Activated T-cell treated with anti-CD3 and anti-CD28 coated beads, Interleukin-2, amount 50 U/mL, for 24 hours (primary cell): ENCODE data around the gene ABCC6.
"Not testable (repeated sequence)": the region's sequence is repeated elsewhere in the genome, so short reads cannot be mapped to it uniquely, and the experiment has no call there.

ENCODE experiments used
- DNase-seq: peaks from one replicate; pipeline ENCODE4 v3.0.0-alpha.2; 2020
- H3K27ac Mint-ChIP-seq: 2 replicates; pipeline ENCODE4 v1.8.0; 2020; ENCODE audit warnings: mild to moderate bottlenecking, mixed read lengths
- H3K27me3 Mint-ChIP-seq: 2 replicates; pipeline ENCODE4 v1.8.0; 2020; ENCODE audit warnings: mixed read lengths
- H3K36me3 Mint-ChIP-seq: 2 replicates; pipeline ENCODE4 v1.8.0; 2020; ENCODE audit warnings: low read depth, mixed read lengths
- H3K4me1 Mint-ChIP-seq: 2 replicates; pipeline ENCODE4 v1.8.0; 2020; ENCODE audit warnings: low read depth, mixed read lengths
- H3K4me3 Mint-ChIP-seq: 2 replicates; pipeline ENCODE4 v1.8.0; 2020; ENCODE audit warnings: mild to moderate bottlenecking, moderate library complexity, mixed read lengths
- H3K9me3 Mint-ChIP-seq: 2 replicates; pipeline ENCODE4 v1.8.0; 2020; ENCODE audit warnings: mixed read lengths

ABCC6 gene

DNA sequence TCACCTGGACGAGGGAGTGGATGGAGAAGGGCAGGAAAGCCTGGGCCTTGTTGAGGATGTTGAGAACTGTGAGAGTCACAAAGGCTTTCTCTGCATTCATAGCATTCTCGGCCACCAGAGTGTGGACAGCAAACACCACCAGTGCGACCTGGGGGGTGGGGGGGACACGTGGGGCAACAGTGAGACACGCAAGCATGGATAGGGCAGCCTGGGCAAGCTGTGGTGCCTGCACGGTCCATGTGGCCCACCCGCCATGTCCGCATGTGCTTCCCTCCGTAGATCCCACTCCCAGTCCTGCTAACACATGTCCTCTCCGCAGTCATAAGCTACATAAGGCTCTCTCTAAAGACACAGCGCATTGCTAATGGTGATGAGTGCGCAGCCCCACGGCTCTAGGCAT is 34.5 kb downstream of the ABCC6 start:
- no peak overlapping the region for H3K4me3 Mint-ChIP-seq
- no peaks in the 10 kb centered on the region for H3K36me3 Mint-ChIP-seq
- H3K9me3 Mint-ChIP-seq = no peaks in the 10 kb centered on the region
- H3K27ac Mint-ChIP-seq = no peak overlapping the region
- H3K27me3 Mint-ChIP-seq = no peaks in the 10 kb centered on the region
- H3K4me1 Mint-ChIP-seq = no peaks in the 10 kb centered on the region
- no peak for DNase-seq

- H3K36me3 Mint-ChIP-seq = no peaks in the 10 kb centered on the region
- H3K4me1 Mint-ChIP-seq = no peaks in the 10 kb centered on the region
- H3K9me3 Mint-ChIP-seq = no peaks in the 10 kb centered on the region
- H3K27me3 Mint-ChIP-seq = no peaks in the 10 kb centered on the region
- no peak for DNase-seq
- H3K27ac Mint-ChIP-seq = no peak overlapping the region
- H3K4me3 Mint-ChIP-seq = no peak overlapping the region
Measured at GRCh38 chr16:16186820-16187219, 36.5 kb downstream of the ABCC6 start.

DNA sequence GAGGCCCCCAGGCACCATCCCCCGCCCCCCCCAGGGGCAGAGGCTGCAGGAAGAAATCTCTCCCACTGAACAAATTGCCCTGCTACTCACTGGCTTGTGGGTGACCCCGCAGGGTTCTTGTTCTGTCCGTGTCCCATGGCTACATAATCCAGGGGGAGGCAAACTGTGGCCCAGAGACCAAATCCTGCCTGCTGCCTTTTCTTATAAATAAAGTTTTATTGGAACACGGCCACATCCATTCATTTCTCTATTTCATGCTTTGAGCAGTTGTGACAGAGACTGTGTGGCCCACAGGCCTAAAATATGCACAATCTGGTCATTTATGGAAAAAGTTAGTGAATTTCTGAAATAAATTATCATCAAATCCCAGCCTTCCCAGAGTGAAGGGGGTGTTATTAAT is 38.2 kb downstream of the ABCC6 start:
- Mint-ChIP-seq H3K27me3 (peaks cover 3% of the 10 kb centered on the region), H3K36me3 (no peaks in the 10 kb centered on the region), H3K4me3 (no peak overlapping the region), H3K4me1 (no peaks in the 10 kb centered on the region), H3K9me3 (no peaks in the 10 kb centered on the region), H3K27ac (no peak overlapping the region)
- DNase-seq = no peak

DNA sequence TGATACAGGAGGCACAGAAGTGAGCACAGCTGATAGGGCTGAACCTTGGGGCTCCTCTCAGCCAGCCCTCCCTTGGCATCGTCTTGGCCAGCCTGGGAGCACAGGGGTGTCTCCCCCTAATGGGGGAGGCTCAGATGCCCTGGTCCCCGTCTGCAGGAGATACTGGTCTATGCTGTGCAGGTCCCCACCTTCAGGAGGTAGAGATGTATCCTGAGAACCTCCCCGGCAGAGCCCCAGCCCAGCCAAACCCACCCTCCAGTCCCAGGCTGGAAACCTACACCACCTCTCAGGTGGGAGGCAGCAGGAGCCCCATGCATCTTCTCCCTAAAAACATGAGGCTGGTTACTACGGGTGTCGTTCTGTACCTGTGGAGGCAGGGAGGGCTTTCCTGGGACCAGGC is 38.7 kb downstream of the ABCC6 start:
- Mint-ChIP-seq H3K4me1 (no peaks in the 10 kb centered on the region), H3K27ac (no peak overlapping the region), H3K27me3 (peaks cover 3% of the 10 kb centered on the region), H3K9me3 (no peaks in the 10 kb centered on the region), H3K4me3 (no peak overlapping the region), H3K36me3 (no peaks in the 10 kb centered on the region)
- no peak for DNase-seq

DNA sequence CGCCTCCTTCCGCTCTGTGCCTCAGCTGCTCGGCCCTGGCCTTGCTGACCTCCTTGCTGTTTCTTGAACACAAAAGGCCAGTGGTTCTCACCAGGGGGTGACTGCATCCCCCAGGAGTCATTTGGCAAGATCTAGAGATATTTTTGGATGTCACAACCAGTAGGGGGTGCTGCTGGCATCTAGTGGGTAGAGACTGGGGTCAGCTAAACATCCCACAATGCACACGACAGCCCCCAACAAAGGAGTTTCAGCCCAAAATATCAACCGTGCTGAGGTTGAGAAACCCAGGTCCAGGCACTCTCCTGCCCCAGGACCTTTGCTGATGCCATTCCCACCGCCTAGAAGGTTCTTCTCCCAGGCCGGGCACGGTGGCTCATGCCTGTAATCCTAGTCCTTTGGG is 39.7 kb downstream of the ABCC6 start:
- Mint-ChIP-seq H3K27ac (no peak overlapping the region), H3K4me1 (no peaks in the 10 kb centered on the region), H3K4me3 (no peak overlapping the region), H3K27me3 (peaks cover 3% of the 10 kb centered on the region), H3K36me3 (no peaks in the 10 kb centered on the region), H3K9me3 (no peaks in the 10 kb centered on the region)
- no peak for DNase-seq

DNA sequence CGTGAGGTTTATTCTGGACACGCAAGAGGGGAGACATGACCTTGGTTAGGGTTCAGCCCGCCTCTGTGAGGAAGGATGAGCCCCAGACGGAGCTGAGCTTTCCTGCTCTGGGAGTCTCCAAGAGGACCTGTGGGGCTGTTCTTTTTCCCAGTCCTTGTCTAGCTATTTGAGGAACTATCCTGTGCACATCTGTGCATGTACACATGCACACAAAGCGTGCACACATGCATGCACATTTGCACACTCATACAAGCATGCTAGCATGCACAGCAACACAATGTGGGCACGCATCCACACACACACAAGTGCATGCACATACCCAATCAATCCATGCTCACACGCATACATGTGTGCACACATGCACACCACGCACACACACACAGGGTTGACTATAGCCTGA is 40.4 kb downstream of the ABCC6 start:
- no peaks in the 10 kb centered on the region for H3K9me3 Mint-ChIP-seq

DNA sequence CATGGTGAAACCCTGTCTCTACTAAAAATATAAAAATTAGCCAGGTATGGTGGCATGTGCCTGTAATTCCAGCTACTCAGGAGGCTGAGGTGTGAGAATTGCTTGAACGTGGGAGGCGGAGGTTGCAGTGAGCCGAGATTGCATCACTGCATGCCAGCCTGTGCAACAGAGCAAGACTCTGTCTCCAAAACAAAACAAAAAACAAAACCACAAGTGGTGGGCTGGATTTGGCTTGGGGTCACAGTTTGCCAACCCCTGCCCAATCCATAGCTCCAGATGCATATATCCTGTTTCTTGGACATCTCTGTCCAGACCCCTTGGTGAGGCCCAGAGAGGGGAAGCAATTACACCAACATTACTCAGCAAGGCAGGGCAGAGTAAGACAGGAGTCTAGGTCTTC is 41.5 kb downstream of the ABCC6 start:
- not testable (repeated sequence) for H3K4me1 Mint-ChIP-seq, H3K9me3 Mint-ChIP-seq, H3K27ac Mint-ChIP-seq, DNase-seq, H3K36me3 Mint-ChIP-seq, H3K27me3 Mint-ChIP-seq, H3K4me3 Mint-ChIP-seq

More for the DNA sequence above, 40.4 kb downstream of the ABCC6 start:
- Mint-ChIP-seq H3K4me1 (no peaks in the 10 kb centered on the region), H3K27ac (no peak overlapping the region), H3K27me3 (peaks cover 3% of the 10 kb centered on the region), H3K36me3 (no peaks in the 10 kb centered on the region), H3K4me3 (no peak overlapping the region)
- no peak for DNase-seq

GRCh38 chr16:16178455-16179162 is 44.7 kb downstream of the ABCC6 start:
- Mint-ChIP-seq H3K9me3 (no peaks in the 10 kb centered on the region), H3K27ac (no peak overlapping the region), H3K36me3 (no peaks in the 10 kb centered on the region), H3K4me3 (no peak overlapping the region), H3K4me1 (no peaks in the 10 kb centered on the region), H3K27me3 (peaks cover 3% of the 10 kb centered on the region)
- no peak for DNase-seq

DNA sequence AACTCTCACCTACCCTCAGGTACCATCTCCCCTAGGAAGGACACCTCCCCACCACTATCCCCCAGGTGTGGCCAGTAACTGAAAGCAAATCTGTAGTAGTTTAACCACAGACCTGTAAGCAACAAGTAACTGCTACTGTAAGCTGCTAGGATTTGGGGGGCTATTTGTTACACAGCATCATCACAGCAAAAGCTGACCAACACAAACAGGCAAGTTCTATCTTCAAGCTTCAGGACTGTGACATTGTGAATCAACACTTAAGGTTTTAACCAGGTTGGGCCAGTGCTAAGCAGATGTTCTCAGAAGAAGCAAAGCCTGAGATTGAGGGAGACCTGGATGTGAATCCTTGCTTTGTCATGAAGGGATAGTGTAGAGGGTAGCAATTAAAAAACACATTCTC is 47.0 kb downstream of the ABCC6 start:
- Mint-ChIP-seq H3K27ac (no peak overlapping the region), H3K36me3 (no peaks in the 10 kb centered on the region), H3K9me3 (no peaks in the 10 kb centered on the region), H3K4me1 (no peaks in the 10 kb centered on the region), H3K27me3 (peaks cover under 1% of the 10 kb centered on the region), H3K4me3 (no peak overlapping the region)
- DNase-seq = no peak

- H3K27me3 Mint-ChIP-seq = no peaks in the 10 kb centered on the region
- no peaks in the 10 kb centered on the region for H3K36me3 Mint-ChIP-seq
- no peak for DNase-seq
- no peak overlapping the region for H3K27ac Mint-ChIP-seq
- H3K4me3 Mint-ChIP-seq = no peak overlapping the region
- H3K4me1 Mint-ChIP-seq = no peaks in the 10 kb centered on the region
- H3K9me3 Mint-ChIP-seq = no peaks in the 10 kb centered on the region
Measured at GRCh38 chr16:16175296-16175695, 48.0 kb downstream of the ABCC6 start.

DNA sequence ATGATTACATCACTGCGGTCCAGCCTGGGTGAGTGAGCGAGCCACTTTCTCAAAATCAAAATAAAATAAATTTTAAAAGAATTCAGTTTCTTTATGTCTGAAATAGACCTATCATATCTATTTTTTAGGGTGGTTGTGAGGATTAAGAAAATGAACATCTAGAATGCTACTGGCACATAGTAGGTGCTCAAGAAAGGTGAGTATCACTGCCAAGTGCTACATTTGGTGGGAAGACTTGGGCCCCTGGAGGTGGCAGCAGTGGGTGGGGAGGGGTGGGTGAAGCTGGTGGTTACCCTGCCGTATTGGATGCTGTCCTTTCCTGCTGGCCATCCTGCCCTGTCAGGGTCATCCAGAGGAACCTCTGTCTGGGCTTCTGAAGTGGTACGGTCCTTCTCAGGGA is 50.3 kb downstream of the ABCC6 start:
- no peaks in the 10 kb centered on the region for H3K4me1 Mint-ChIP-seq
- DNase-seq = no peak
- H3K4me3 Mint-ChIP-seq = no peak overlapping the region
- H3K27me3 Mint-ChIP-seq = no peaks in the 10 kb centered on the region
- H3K27ac Mint-ChIP-seq = no peak overlapping the region
- no peaks in the 10 kb centered on the region for H3K9me3 Mint-ChIP-seq
- no peaks in the 10 kb centered on the region for H3K36me3 Mint-ChIP-seq

GRCh38 chr16:16171332-16171919 is 51.9 kb downstream of the ABCC6 start:
- Mint-ChIP-seq H3K4me1 (no peaks in the 10 kb centered on the region), H3K4me3 (no peak overlapping the region), H3K27ac (no peak overlapping the region), H3K9me3 (no peaks in the 10 kb centered on the region), H3K27me3 (no peaks in the 10 kb centered on the region), H3K36me3 (no peaks in the 10 kb centered on the region)
- DNase-seq = no peak

GRCh38 chr16:16169615-16170014 is 53.7 kb downstream of the ABCC6 start:
- no peaks in the 10 kb centered on the region for H3K27me3 Mint-ChIP-seq
- no peak overlapping the region for H3K4me3 Mint-ChIP-seq
- H3K4me1 Mint-ChIP-seq = no peaks in the 10 kb centered on the region
- DNase-seq = no peak
- no peaks in the 10 kb centered on the region for H3K9me3 Mint-ChIP-seq
- H3K36me3 Mint-ChIP-seq = no peaks in the 10 kb centered on the region
- H3K27ac Mint-ChIP-seq = no peak overlapping the region

- H3K9me3 Mint-ChIP-seq = no peaks in the 10 kb centered on the region
- H3K27me3 Mint-ChIP-seq = no peaks in the 10 kb centered on the region
- no peak overlapping the region for H3K27ac Mint-ChIP-seq
- H3K4me3 Mint-ChIP-seq = no peak overlapping the region
- no peaks in the 10 kb centered on the region for H3K4me1 Mint-ChIP-seq
- no peaks in the 10 kb centered on the region for H3K36me3 Mint-ChIP-seq
- no peak for DNase-seq
Measured at GRCh38 chr16:16168431-16168830, 54.9 kb downstream of the ABCC6 start.

- no peak overlapping the region for H3K4me3 Mint-ChIP-seq
- no peak overlapping the region for H3K27ac Mint-ChIP-seq
- H3K9me3 Mint-ChIP-seq = no peaks in the 10 kb centered on the region
- no peak for DNase-seq
- H3K4me1 Mint-ChIP-seq = no peaks in the 10 kb centered on the region
- H3K36me3 Mint-ChIP-seq = no peaks in the 10 kb centered on the region
- no peaks in the 10 kb centered on the region for H3K27me3 Mint-ChIP-seq
Measured at GRCh38 chr16:16167927-16168326, 55.4 kb downstream of the ABCC6 start.

DNA sequence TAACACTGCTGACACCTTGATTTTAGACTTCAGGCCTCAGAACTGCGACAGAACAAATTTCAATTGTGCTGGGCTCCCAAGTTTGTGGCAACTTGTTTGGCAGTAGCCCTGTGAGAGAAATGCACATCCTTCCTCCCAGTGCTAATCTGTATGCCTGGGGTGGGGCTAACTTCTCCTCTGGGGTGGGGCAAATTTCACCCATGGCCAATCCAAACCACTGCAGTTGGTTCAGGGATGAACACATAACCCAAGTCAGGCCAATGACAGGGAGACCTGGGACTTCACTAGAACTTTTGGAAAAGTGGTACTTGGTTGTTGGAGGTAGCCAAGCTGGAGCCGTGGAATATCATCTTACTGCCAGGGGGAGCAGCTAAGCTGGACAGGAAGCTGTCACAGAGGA is 56.3 kb downstream of the ABCC6 start:
- no peak overlapping the region for H3K4me3 Mint-ChIP-seq
- no peaks in the 10 kb centered on the region for H3K36me3 Mint-ChIP-seq
- H3K27me3 Mint-ChIP-seq = peaks cover 1% of the 10 kb centered on the region
- no peaks in the 10 kb centered on the region for H3K4me1 Mint-ChIP-seq
- H3K27ac Mint-ChIP-seq = no peak overlapping the region
- DNase-seq = no peak
- no peaks in the 10 kb centered on the region for H3K9me3 Mint-ChIP-seq
